CD4-positive, alpha-beta T cell treated with Interleukin-6 for 4 hours (primary cell): ENCODE results near the gene TMEM170B.

Experiments
- DNase-seq: peaks from one replicate; pipeline ENCODE4 v3.0.0-alpha.2; 2020; ENCODE audit warnings: mixed read lengths

Gene TMEM170B

GRCh38 chr6:11589261-11589660 lies 51.7 kb downstream of the TMEM170B start:
- DNase-seq, result no peak

GRCh38 chr6:11592294-11592906 lies 54.9 kb downstream of the TMEM170B start:
- no peak for DNase-seq

GRCh38 chr6:11593096-11593495 lies 55.5 kb downstream of the TMEM170B start:
- no peak for DNase-seq

GRCh38 chr6:11595903-11596302 lies 58.4 kb downstream of the TMEM170B start:
- DNase-seq, result no peak

- no peak for DNase-seq
These were observed 59.2 kb downstream of the TMEM170B start for GRCh38 chr6:11596640-11597237.

GRCh38 chr6:11598687-11599086 lies 61.1 kb downstream of the TMEM170B start:
- DNase-seq, result no peak

- DNase-seq, result no peak
These were observed 62.7 kb downstream of the TMEM170B start for GRCh38 chr6:11600251-11600650.

GRCh38 chr6:11601776-11602605 lies 64.4 kb downstream of the TMEM170B start:
- DNase-seq, result no peak

GRCh38 chr6:11604215-11604614 lies 66.7 kb downstream of the TMEM170B start:
- no peak for DNase-seq

- DNase-seq, result no peak
These were observed 67.4 kb downstream of the TMEM170B start for GRCh38 chr6:11604836-11605506.

GRCh38 chr6:11605507-11605905 lies 68.0 kb downstream of the TMEM170B start:
- DNase-seq, result no peak

- no peak for DNase-seq
These were observed 68.8 kb downstream of the TMEM170B start for GRCh38 chr6:11606332-11606731.

GRCh38 chr6:11607383-11607782 lies 69.8 kb downstream of the TMEM170B start:
- no peak for DNase-seq

GRCh38 chr6:11608600-11609323 lies 71.2 kb downstream of the TMEM170B start:
- DNase-seq, result no peak

GRCh38 chr6:11609324-11610071 lies 71.9 kb downstream of the TMEM170B start:
- DNase-seq, result no peak

- no peak for DNase-seq
These were observed 75.8 kb downstream of the TMEM170B start for GRCh38 chr6:11613336-11613735.

GRCh38 chr6:11613858-11614257 lies 76.3 kb downstream of the TMEM170B start:
- DNase-seq, result no peak

- DNase-seq, result no peak
These were observed 77.1 kb downstream of the TMEM170B start for GRCh38 chr6:11614534-11615213.

GRCh38 chr6:11615214-11615602 lies 77.7 kb downstream of the TMEM170B start:
- DNase-seq, result no peak

GRCh38 chr6:11616200-11616611 lies 78.7 kb downstream of the TMEM170B start:
- DNase-seq, result no peak

GRCh38 chr6:11618533-11618932 lies 81.0 kb downstream of the TMEM170B start:
- DNase-seq, result no peak
